Loucy (cell line): Measurements from ENCODE around the gene MYT1.

Experiments
- H2AFZ ChIP-seq: fragments of 200-600 bp; sonication (generic); 2 replicates; pipeline ENCODE4 v1.6.0; 2016; ENCODE audit warnings: antibody characterized with exemption, mild to moderate bottlenecking, low read length, moderate library complexity
- H3F3A ChIP-seq: fragments of 200-600 bp; 2 replicates; pipeline ENCODE4 v1.6.0; 2016; ENCODE audit warnings: antibody characterized with exemption, low read depth, mild to moderate bottlenecking
- H3K27me3 ChIP-seq: fragments of 200-600 bp; sonication (generic); 2 replicates; pipeline ENCODE4 v1.6.1; 2014; ENCODE audit warnings: low read length, mild to moderate bottlenecking; ENCODE audit not compliant: insufficient read depth, poor library complexity, severe bottlenecking
- H3K36me3 ChIP-seq: fragments of 200-600 bp; sonication (generic); 2 replicates; pipeline ENCODE4 v1.6.1; 2016; ENCODE audit warnings: low read length; ENCODE audit not compliant: insufficient read depth
- H3K4me1 ChIP-seq: fragments of 200-600 bp; sonication (generic); 2 replicates; pipeline ENCODE4 v1.5.1; 2014; ENCODE audit warnings: low read length, mild to moderate bottlenecking; ENCODE audit not compliant: insufficient read depth, poor library complexity, severe bottlenecking
- H3K4me2 ChIP-seq: fragments of 200-600 bp; sonication (generic); 2 replicates; pipeline ENCODE4 v1.6.0; 2014; ENCODE audit warnings: antibody characterized with exemption, low read length, low read depth, mild to moderate bottlenecking; ENCODE audit not compliant: poor library complexity, severe bottlenecking
- H3K4me3 ChIP-seq: fragments of 200-600 bp; sonication (generic); 2 replicates; pipeline ENCODE4 v1.5.1; 2014; ENCODE audit warnings: low read length, mild to moderate bottlenecking, mixed read lengths; ENCODE audit not compliant: poor library complexity, severe bottlenecking
- H3K79me2 ChIP-seq: fragments of 200-600 bp; sonication (generic); 2 replicates; pipeline ENCODE4 v1.6.1; 2014; ENCODE audit warnings: low read length; ENCODE audit not compliant: insufficient read depth
- H3K9ac ChIP-seq: fragments of 200-600 bp; sonication (generic); 2 replicates; pipeline ENCODE4 v1.6.0; 2014; ENCODE audit warnings: mild to moderate bottlenecking, low read depth, low read length, moderate library complexity; ENCODE audit not compliant: poor library complexity, severe bottlenecking
- H3K9me2 ChIP-seq: fragments of 200-600 bp; sonication (generic); replicated peaks from 2 replicates; pipeline ENCODE4 v1.6.1; 2016; ENCODE audit warnings: low read depth, low read length, mixed read lengths
- H3K9me3 ChIP-seq: fragments of 200-600 bp; sonication (generic); 2 replicates; pipeline ENCODE4 v1.6.1; 2014; ENCODE audit warnings: mild to moderate bottlenecking, antibody characterized with exemption, low read length, low read depth; ENCODE audit not compliant: insufficient read depth
- H4K20me1 ChIP-seq: fragments of 200-600 bp; sonication (generic); 2 replicates; pipeline ENCODE4 v1.6.0; 2014; ENCODE audit warnings: antibody characterized with exemption, low read length, mild to moderate bottlenecking; ENCODE audit not compliant: insufficient read depth, poor library complexity, severe bottlenecking
- EZH2phosphoT487 ChIP-seq: fragments of 200-600 bp; IDR thresholded peaks from 2 replicates; pipeline ENCODE4 v1.6.1; 2018; ENCODE audit warnings: antibody characterized with exemption, mild to moderate bottlenecking, moderate library complexity, borderline replicate concordance
- TF ChIP-seq, protein P1 (sequence below): fragments of 200-600 bp; sonication (generic); conservative IDR thresholded peaks from 2 replicates; pipeline ENCODE4 v1.5.1; 2014; ENCODE audit warnings: mild to moderate bottlenecking, antibody characterized with exemption, low read length

Gene MYT1

DNA sequence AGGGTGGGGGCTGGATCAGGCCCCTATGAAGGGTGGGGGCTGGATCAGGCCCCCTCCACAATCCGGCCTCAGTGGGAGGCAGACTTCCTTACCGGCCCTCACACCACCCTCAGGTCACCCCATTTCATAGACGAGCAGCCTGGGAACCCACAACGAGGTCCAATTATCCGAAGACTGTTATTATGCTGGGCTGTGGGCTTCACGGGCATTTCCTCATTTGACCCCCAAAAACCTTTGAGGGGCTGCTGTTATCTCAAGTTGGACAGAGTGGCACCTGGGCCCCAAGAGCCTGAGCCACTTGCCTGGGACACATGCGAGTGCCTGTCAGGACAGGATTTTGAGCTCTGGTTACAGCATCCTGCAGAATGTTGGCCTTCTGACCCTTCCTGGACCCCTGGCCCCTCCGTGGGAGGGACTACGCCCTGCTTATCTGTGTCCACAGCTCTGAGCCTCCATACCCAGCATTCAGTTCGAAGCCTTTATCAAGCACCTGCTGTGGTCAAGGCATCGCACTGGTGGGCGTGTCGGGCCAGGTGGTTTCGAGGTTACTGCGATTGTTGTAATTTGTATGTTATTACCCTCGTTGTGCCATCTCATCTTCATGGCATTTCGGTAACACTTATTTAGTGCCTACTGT is 56.8 kb downstream of the MYT1 start:
- H4K20me1 ChIP-seq, result no peaks in the 10 kb centered on the region
- no peaks in the 10 kb centered on the region for H3K79me2 ChIP-seq
- peaks cover 47% of the 10 kb centered on the region for H3K4me1 ChIP-seq
- no peak overlapping the region for H3K9ac ChIP-seq
- H3K4me2 ChIP-seq, result no peak overlapping the region
- TF ChIP-seq, protein P1, sequence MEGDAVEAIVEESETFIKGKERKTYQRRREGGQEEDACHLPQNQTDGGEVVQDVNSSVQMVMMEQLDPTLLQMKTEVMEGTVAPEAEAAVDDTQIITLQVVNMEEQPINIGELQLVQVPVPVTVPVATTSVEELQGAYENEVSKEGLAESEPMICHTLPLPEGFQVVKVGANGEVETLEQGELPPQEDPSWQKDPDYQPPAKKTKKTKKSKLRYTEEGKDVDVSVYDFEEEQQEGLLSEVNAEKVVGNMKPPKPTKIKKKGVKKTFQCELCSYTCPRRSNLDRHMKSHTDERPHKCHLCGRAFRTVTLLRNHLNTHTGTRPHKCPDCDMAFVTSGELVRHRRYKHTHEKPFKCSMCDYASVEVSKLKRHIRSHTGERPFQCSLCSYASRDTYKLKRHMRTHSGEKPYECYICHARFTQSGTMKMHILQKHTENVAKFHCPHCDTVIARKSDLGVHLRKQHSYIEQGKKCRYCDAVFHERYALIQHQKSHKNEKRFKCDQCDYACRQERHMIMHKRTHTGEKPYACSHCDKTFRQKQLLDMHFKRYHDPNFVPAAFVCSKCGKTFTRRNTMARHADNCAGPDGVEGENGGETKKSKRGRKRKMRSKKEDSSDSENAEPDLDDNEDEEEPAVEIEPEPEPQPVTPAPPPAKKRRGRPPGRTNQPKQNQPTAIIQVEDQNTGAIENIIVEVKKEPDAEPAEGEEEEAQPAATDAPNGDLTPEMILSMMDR, result no peak
- TF ChIP-seq EZH2phosphoT487, result no peak
- no peak overlapping the region for H3K4me3 ChIP-seq
- H3K9me2 ChIP-seq, result no peaks in the 10 kb centered on the region
- H3K36me3 ChIP-seq, result no peaks in the 10 kb centered on the region
- no peak overlapping the region for H2AFZ ChIP-seq
- no peaks in the 10 kb centered on the region for H3K9me3 ChIP-seq
- no peaks in the 10 kb centered on the region for H3F3A ChIP-seq
- H3K27me3 ChIP-seq, result no peaks in the 10 kb centered on the region

DNA sequence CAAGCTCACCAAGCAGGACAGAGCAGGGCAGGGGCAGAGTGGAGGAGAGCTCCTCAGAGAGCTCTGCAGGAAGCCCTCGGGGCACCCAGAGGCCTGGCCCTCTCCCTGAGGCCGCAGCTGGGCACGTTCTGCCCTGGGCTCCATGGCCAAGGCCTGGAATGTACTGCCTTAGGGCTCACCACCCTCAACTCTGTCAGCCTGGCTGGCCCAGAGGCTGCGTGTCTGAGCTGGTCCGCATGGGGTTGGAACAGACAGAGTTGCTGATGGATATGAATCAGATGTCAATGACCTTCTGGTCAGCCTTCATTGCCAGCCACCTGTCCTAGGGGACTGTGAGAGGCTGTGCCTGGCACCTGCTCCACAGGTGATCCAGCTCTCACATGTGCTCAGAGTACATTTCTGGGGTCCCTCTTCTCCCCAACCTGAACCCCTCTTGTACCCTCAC is 58.1 kb downstream of the MYT1 start:
- peaks cover 34% of the 10 kb centered on the region for H3K4me1 ChIP-seq
- no peaks in the 10 kb centered on the region for H3K9me2 ChIP-seq
- H3K9ac ChIP-seq, result no peak overlapping the region
- H3K4me2 ChIP-seq, result no peak overlapping the region
- H4K20me1 ChIP-seq, result no peaks in the 10 kb centered on the region
- no peaks in the 10 kb centered on the region for H3F3A ChIP-seq
- H3K27me3 ChIP-seq, result no peaks in the 10 kb centered on the region
- H3K4me3 ChIP-seq, result no peak overlapping the region
- TF ChIP-seq, protein P1, result no peak
- TF ChIP-seq EZH2phosphoT487, result no peak
- H2AFZ ChIP-seq, result no peak overlapping the region
- H3K36me3 ChIP-seq, result no peaks in the 10 kb centered on the region
- H3K79me2 ChIP-seq, result no peaks in the 10 kb centered on the region
- no peaks in the 10 kb centered on the region for H3K9me3 ChIP-seq

DNA sequence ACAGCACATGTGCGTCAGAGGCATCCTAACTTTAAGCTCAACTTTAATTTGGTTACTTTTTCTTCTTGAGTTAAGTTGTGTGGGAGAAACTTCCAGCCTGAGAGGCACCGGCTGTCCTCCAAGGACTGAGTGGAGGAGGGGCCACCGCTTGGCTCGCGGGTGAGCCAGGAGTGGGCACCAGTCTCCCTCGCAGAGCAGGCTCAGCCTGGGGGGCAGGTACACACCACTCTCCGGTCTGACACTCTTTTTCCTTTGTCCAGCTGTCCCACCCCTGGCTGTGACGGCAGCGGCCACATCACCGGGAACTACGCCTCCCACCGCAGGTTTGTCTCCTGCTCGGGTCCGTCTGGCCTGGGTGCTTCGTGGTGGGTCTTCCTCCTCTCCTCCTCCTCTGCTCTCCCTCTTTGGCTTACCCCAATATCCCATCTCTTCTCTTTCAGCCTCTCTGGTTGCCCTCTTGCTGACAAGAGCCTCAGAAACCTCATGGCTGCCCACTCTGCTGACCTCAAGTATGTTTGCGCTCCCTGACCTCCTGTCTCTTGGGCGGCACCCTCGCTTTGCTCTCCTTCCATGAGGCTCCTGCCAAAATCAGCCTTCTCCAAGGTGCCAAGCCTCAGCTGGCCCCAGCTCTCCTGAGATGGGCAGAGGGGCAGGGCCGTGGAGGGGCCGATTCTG is 58.7 kb downstream of the MYT1 start:
- Histone ChIP-seq H3K4me1 (peaks cover 27% of the 10 kb centered on the region), H3K4me2 (no peak overlapping the region), H3F3A (no peaks in the 10 kb centered on the region), H3K9me2 (no peaks in the 10 kb centered on the region), H3K4me3 (no peak overlapping the region), H3K36me3 (no peaks in the 10 kb centered on the region), H4K20me1 (no peaks in the 10 kb centered on the region), H3K9ac (no peak overlapping the region), H3K9me3 (no peaks in the 10 kb centered on the region), H3K79me2 (no peaks in the 10 kb centered on the region), H2AFZ (no peak overlapping the region), H3K27me3 (no peaks in the 10 kb centered on the region)
- no peak for TF ChIP-seq EZH2phosphoT487
- TF ChIP-seq, protein P1, result no peak
